Measurements from ENCODE around the gene RNF14. TPM values are rescaled to one million over a fixed set of nuclear protein-coding genes. Genes with fewer than 3 reads are reported as not detected.

Gene RNF14
- total RNA-seq, 1 experiment from 2014 or later, result 20.1 TPM

- H3K36me3 Mint-ChIP-seq (ENCODE audit: insufficient read depth in 1 of 3, low read depth in 3 of 3), result peaks cover 13 to 27% (median 25%) of the 10 kb centered on the region in 3 experiments
- Histone ChIP-seq H3K27ac (ENCODE audit: insufficient read length, low read depth, low read length) (no peak overlapping the region), H3K9ac (ENCODE audit: extremely low read depth, insufficient read length, low read length) (no peak overlapping the region), H3K18ac (ENCODE audit: insufficient read length, low read depth, low read length) (no peak overlapping the region), H2AFZ (ENCODE audit: low read length) (no peak overlapping the region), H3K27me3 (ENCODE audit: insufficient read depth, low read length) (no peaks in the 10 kb centered on the region), H4K20me1 (ENCODE audit: control insufficient read depth, insufficient read depth, insufficient read length) (no peaks in the 10 kb centered on the region), H3K23me2 (ENCODE audit: insufficient read length, low read depth, low read length, poor library complexity, severe bottlenecking) (no peaks in the 10 kb centered on the region), H4K8ac (replicated peaks; ENCODE audit: insufficient read length, low read depth, low read length) (no peak overlapping the region), H2BK120ac (ENCODE audit: low read depth, low read length, poor library complexity, severe bottlenecking) (no peak overlapping the region), H3T11ph (ENCODE audit: low read length) (no peak overlapping the region), H2BK12ac (ENCODE audit: insufficient read length, low read depth, low read length) (no peak overlapping the region), H3K4me2 (ENCODE audit: insufficient read depth, insufficient read length, low read length) (no peak overlapping the region), H3K4ac (ENCODE audit: low read depth, low read length) (no peak overlapping the region), H2BK20ac (ENCODE audit: low read depth, low read length, poor library complexity, severe bottlenecking) (no peak overlapping the region), H2BK15ac (ENCODE audit: low read depth, low read length) (no peak overlapping the region), H4K5ac (ENCODE audit: insufficient read length, low read depth, low read length) (no peak overlapping the region), H3K56ac (ENCODE audit: insufficient read length, low read depth, low read length) (no peak overlapping the region), H2BK5ac (ENCODE audit: insufficient read length, low read length) (no peak overlapping the region), H3K9me3 (ENCODE audit: control insufficient read depth, low read depth, low read length) (no peaks in the 10 kb centered on the region), H3K4me1 (ENCODE audit: insufficient read depth, low read length) (no peaks in the 10 kb centered on the region), H2AK5ac (ENCODE audit: insufficient read length, low read length) (no peak overlapping the region), H4K91ac (ENCODE audit: insufficient read length, low read depth, low read length) (no peak overlapping the region), H3K23ac (ENCODE audit: insufficient read length, low read depth, low read length) (no peak overlapping the region), H3K79me1 (ENCODE audit: insufficient read depth, low read depth, low read length, poor library complexity, severe bottlenecking) (no peaks in the 10 kb centered on the region), H3K14ac (ENCODE audit: insufficient read depth, low read length) (no peak overlapping the region), H3K79me2 (ENCODE audit: insufficient read depth, low read length) (no peaks in the 10 kb centered on the region)
- H3K9me3 Mint-ChIP-seq, result peaks cover 0 to 3% of the 10 kb centered on the region in 2 experiments; a peak in 1 of 5 replicates
- no CpG with 5 or more reads among the region's 3 CpGs for WGBS (ENCODE audit: extremely low coverage, insufficient read length, low lambda C conversion rate)
- DNase-seq, result no peak
- no peaks in the 10 kb centered on the region for H3K27me3 Mint-ChIP-seq (ENCODE audit: low read depth)
- H3K4me3 Mint-ChIP-seq, result no peak overlapping the region
- H3K4me1 Mint-ChIP-seq, result no peaks in the 10 kb centered on the region
- H3K27ac Mint-ChIP-seq, result no peak overlapping the region
- no peak for TF ChIP-seq CTCF (conservative IDR thresholded peaks at IDR 0.05)
Measured at GRCh38 chr5:141995656-141996055, 26.8 kb downstream of the RNF14 start.
